MM.1S (cell line): ENCODE results near the gene PKNOX1.

Experiments
- CTCF ChIP-seq: fragments of 300-600 bp; sonication (generic); IDR thresholded peaks from 2 replicates; pipeline ENCODE4 v1.5.1; 2016; ENCODE audit warnings: antibody characterized with exemption, low read length, mixed read lengths
- EZH2 ChIP-seq: fragments of 300-600 bp; sonication (generic); optimal IDR thresholded peaks from 2 replicates; pipeline ENCODE3; 2017; ENCODE audit warnings: low read depth, mild to moderate bottlenecking, antibody characterized with exemption, low read length, mixed read lengths
- EZH2phosphoT487 ChIP-seq: fragments of 300-600 bp; sonication (generic); IDR thresholded peaks from 2 replicates; pipeline ENCODE4 v1.6.1; 2018; ENCODE audit warnings: antibody characterized with exemption, low read length

GRCh38 chr21:42986125-42986783, 11.9 kb downstream of the PKNOX1 start:
- no peak for TF ChIP-seq CTCF
- no peak for TF ChIP-seq EZH2phosphoT487
- no peak for TF ChIP-seq EZH2
